GM10266 (cell line): ENCODE measurements around the gene SLC7A4.
"Not testable (repeated sequence)": the region's sequence is repeated elsewhere in the genome, so short reads cannot be mapped to it uniquely, and the experiment has no call there.

Experiments used
- DNase-seq: peaks from one replicate; pipeline ENCODE4 v3.0.0; 2012; ENCODE audit errors: extremely low spot score
- CTCF ChIP-seq: IDR thresholded peaks from 2 replicates; pipeline ENCODE4 v1.5.1; 2012; ENCODE audit warnings: mild to moderate bottlenecking, low read depth; ENCODE audit not compliant: control insufficient read depth, insufficient read depth; ENCODE audit errors: missing control alignments

SLC7A4 gene

GRCh38 chr22:21042978-21043859, 10.9 kb upstream of the SLC7A4 start:
- no peak for DNase-seq

GRCh38 chr22:21041937-21042336, 9.6 kb upstream of the SLC7A4 start:
- no peak for TF ChIP-seq CTCF
- no peak for DNase-seq

More at GRCh38 chr22:21042978-21043859, 10.9 kb upstream of the SLC7A4 start:
- TF ChIP-seq CTCF: no peak

- not testable (repeated sequence) for DNase-seq
These were observed 6.8 kb upstream of the SLC7A4 start for GRCh38 chr22:21039158-21039557.

GRCh38 chr22:21038405-21038804, 6.0 kb upstream of the SLC7A4 start:
- TF ChIP-seq CTCF: no peak
- DNase-seq: no peak

GRCh38 chr22:21034989-21035388, 2.6 kb upstream of the SLC7A4 start:
- TF ChIP-seq CTCF: no peak
- DNase-seq: no peak

GRCh38 chr22:21033895-21034294, 1.5 kb upstream of the SLC7A4 start:
- TF ChIP-seq CTCF: no peak
- no peak for DNase-seq

GRCh38 chr22:21032868-21033688, 717 bp upstream of the SLC7A4 start:
- TF ChIP-seq CTCF: no peak
- DNase-seq: no peak
